ENCODE data around the gene RTN4RL2.

GRCh38 chr11:57482782-57483561 is 22.6 kb downstream of the RTN4RL2 start:
- TF ChIP-seq CTCF (IDR thresholded peaks at IDR 0.05 in 2 of 3, conservative IDR thresholded peaks at IDR 0.05 in 1 of 3; ENCODE audit: insufficient read depth in 2 of 3, low read depth in 1 of 3, low read length in 3 of 3) (no peak), RAD21 (CRISPR knock-in tag; conservative IDR thresholded peaks at IDR 0.05 in 1 of 2, IDR thresholded peaks at IDR 0.05 in 1 of 2) (no peak), BHLHE40 (IDR thresholded peaks at IDR 0.05; ENCODE audit: low read length) (no peak), ZNF507 (tag; conservative IDR thresholded peaks at IDR 0.05) (no peak), TBP (optimal IDR thresholded peaks at IDR 0.05; ENCODE audit: low read depth, low read length) (no peak)
